ENCODE measurements around the gene ITGA4.

- TF ChIP-seq CTCF (IDR thresholded peaks at IDR 0.05): no peak
- TF ChIP-seq POLR2A (IDR thresholded peaks at IDR 0.05): no peak
Measured at GRCh38 chr2:181472990-181473389, 15.8 kb downstream of the ITGA4 start.
